Measurements from ENCODE around the gene TUB. TPM values are rescaled to one million over a fixed set of nuclear protein-coding genes. Genes with fewer than 3 reads are reported as not detected.

TUB gene
- total RNA-seq, 1 donor from 2014 or later, result 14.9 TPM

DNA sequence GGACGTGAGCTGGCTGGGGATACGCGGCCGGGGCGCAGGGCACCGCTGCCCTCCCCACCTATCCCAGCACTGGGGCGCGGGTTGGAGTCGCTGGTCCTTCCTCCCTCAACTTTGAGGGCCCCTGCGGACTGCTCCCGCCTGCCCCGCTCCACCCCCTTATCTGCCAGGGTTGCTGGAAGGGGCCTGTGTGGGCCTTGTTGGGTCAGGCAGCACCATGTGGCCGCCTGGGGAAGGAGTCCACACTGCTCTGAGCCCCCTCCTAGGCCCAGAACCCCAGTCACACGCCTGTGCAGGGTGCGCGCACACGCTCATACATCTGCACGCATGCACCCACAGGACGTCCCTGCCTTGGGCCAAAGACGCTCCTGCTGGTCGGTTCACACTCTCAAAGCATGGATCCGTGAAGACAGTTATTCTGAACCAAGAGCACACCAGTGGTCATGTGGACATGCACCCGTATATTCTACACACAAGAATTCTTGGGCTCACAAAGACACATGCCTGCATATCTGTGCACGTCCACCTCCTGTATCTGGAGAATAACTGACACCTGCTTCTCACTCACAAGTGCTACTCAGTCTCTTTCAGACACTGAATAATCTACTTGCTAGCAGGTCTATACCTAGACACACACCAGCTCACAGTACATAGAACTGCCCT is 710 bp downstream of the TUB start:
- Mint-ChIP-seq H3K36me3 (ENCODE audit: insufficient read depth) (no peaks in the 10 kb centered on the region), H3K4me1 (ENCODE audit: low read depth) (peaks cover 9% of the 10 kb centered on the region), H3K27me3 (peaks cover 31% of the 10 kb centered on the region), H3K27ac (peak overlapping the region; percentile 42), H3K9me3 (ENCODE audit: low read depth) (no peaks in the 10 kb centered on the region), H3K4me3 (ENCODE audit: low read depth) (peak overlapping the region; percentile 72)
- no peak for DNase-seq (ENCODE audit: low spot score, unreplicated experiment)
- TF ChIP-seq, protein P1, sequence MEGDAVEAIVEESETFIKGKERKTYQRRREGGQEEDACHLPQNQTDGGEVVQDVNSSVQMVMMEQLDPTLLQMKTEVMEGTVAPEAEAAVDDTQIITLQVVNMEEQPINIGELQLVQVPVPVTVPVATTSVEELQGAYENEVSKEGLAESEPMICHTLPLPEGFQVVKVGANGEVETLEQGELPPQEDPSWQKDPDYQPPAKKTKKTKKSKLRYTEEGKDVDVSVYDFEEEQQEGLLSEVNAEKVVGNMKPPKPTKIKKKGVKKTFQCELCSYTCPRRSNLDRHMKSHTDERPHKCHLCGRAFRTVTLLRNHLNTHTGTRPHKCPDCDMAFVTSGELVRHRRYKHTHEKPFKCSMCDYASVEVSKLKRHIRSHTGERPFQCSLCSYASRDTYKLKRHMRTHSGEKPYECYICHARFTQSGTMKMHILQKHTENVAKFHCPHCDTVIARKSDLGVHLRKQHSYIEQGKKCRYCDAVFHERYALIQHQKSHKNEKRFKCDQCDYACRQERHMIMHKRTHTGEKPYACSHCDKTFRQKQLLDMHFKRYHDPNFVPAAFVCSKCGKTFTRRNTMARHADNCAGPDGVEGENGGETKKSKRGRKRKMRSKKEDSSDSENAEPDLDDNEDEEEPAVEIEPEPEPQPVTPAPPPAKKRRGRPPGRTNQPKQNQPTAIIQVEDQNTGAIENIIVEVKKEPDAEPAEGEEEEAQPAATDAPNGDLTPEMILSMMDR (IDR thresholded peaks at IDR 0.05; ENCODE audit: unreplicated experiment), result no peak

DNA sequence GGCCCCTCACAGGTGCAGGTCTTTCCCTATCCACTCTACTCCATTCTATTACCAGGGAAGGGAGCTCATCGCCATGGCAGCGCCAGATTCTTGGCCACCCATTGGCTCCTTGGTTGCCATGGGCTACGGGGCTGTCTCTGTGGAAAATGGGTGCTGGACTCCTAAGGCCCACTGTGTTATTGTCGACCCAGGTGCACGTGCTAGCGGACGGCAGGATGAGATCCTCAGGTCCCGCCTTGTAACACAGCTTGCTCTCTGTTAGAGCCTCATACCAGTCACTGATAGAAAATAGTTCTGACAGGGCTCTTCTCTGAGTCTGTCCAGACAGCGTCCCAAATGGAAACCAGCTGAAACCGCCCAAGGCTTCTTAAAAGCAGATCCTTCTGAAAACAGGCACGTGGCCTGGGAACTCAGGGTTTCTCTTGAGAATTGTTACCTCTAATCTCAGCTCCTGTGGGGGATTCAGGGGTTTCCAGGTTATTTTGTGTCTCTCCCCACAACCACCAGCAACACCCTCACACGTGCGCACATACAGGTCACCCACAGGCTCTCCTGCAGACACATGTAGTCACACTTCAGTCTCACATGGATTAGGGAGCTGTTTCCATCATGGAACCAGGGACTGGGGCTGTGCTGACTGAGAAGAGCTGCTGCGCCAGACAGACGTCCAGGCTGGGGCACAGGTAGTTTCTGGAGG is 1.5 kb downstream of the TUB start:
- peaks cover 28% of the 10 kb centered on the region for H3K27me3 Mint-ChIP-seq
- peak overlapping the region; percentile 42 for H3K27ac Mint-ChIP-seq
- peak overlapping the region; percentile 72 for H3K4me3 Mint-ChIP-seq (ENCODE audit: low read depth)
- TF ChIP-seq, protein P1 (IDR thresholded peaks at IDR 0.05; ENCODE audit: unreplicated experiment), result no peak
- H3K4me1 Mint-ChIP-seq (ENCODE audit: low read depth), result peaks cover 9% of the 10 kb centered on the region
- no peak for DNase-seq (ENCODE audit: low spot score, unreplicated experiment)
- no peaks in the 10 kb centered on the region for H3K9me3 Mint-ChIP-seq (ENCODE audit: low read depth)
- H3K36me3 Mint-ChIP-seq (ENCODE audit: insufficient read depth), result no peaks in the 10 kb centered on the region

DNA sequence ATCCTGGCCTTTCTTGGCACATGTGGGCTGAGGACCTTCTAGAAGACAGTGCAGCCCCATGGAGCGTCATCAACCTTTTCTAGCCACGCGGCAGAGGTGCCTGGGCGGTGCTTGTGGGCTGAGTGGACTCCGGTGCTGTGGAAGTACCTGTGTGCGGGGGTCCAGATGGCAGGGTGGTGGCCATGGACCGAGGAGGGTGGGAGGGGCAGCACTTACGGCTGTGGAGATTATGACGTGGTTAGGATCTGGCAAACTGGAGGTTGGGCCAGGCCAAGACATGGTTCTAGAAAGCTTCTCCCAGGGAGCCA is 2.0 kb downstream of the TUB start:
- TF ChIP-seq, protein P1 (IDR thresholded peaks at IDR 0.05; ENCODE audit: unreplicated experiment), result no peak
- Mint-ChIP-seq H3K9me3 (ENCODE audit: low read depth) (no peaks in the 10 kb centered on the region), H3K4me1 (ENCODE audit: low read depth) (peaks cover 9% of the 10 kb centered on the region), H3K36me3 (ENCODE audit: insufficient read depth) (no peaks in the 10 kb centered on the region), H3K27me3 (peaks cover 25% of the 10 kb centered on the region), H3K27ac (no peak overlapping the region), H3K4me3 (ENCODE audit: low read depth) (peak overlapping the region; percentile 72)
- no peak for DNase-seq (ENCODE audit: low spot score, unreplicated experiment)

DNA sequence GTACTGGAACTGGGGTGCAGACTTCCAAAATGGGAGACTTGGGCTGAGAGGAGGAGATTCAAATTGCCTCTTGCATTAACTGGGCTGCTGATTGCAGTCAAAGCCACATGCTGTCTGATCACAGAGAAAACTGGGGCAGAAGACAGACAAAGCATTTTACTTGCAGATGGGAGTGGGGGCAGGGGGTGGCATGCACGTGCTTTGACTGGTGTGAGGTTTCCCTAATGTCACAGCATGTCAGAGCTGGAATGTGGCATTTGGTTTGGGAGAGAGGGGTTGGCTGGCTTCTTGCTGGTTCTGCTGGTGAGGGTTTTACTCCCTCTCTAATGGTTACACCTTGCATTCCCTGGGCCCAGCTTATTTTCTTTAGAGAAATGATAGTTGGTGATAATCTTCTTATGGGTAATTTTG is 2.9 kb downstream of the TUB start:
- no peak overlapping the region for H3K27ac Mint-ChIP-seq
- no peak overlapping the region for H3K4me3 Mint-ChIP-seq (ENCODE audit: low read depth)
- TF ChIP-seq, protein P1 (IDR thresholded peaks at IDR 0.05; ENCODE audit: unreplicated experiment), result no peak
- no peaks in the 10 kb centered on the region for H3K9me3 Mint-ChIP-seq (ENCODE audit: low read depth)
- no peak for DNase-seq (ENCODE audit: low spot score, unreplicated experiment)
- H3K27me3 Mint-ChIP-seq, result peaks cover 20% of the 10 kb centered on the region
- H3K36me3 Mint-ChIP-seq (ENCODE audit: insufficient read depth), result no peaks in the 10 kb centered on the region
- H3K4me1 Mint-ChIP-seq (ENCODE audit: low read depth), result peaks cover 9% of the 10 kb centered on the region

DNA sequence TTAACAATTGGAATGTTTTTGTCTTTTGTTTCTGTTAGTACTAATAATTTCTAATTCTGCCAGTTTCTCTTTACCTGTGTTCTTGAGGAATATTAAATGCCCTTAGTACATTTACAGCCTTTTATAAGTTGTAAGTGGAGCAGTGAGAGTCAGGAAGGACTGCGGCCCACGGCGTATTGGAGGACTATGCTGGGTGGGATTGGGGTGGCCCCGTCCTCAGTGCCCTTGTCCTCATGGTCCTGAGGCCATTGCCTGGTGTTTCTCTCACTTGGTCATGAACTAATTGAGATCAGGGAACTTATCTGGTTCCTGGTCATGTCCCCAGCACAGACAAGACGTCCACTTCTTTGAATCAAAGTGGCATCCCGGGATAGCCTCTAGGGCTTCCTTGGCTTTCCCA is 3.3 kb downstream of the TUB start:
- Mint-ChIP-seq H3K27me3 (peaks cover 15% of the 10 kb centered on the region), H3K4me3 (ENCODE audit: low read depth) (no peak overlapping the region), H3K27ac (no peak overlapping the region), H3K36me3 (ENCODE audit: insufficient read depth) (no peaks in the 10 kb centered on the region), H3K4me1 (ENCODE audit: low read depth) (peaks cover 9% of the 10 kb centered on the region), H3K9me3 (ENCODE audit: low read depth) (no peaks in the 10 kb centered on the region)
- DNase-seq (ENCODE audit: low spot score, unreplicated experiment), result no peak
- TF ChIP-seq, protein P1 (IDR thresholded peaks at IDR 0.05; ENCODE audit: unreplicated experiment), result no peak

Data from progenitor cell of endocrine pancreas (in vitro differentiated cells).